NCI-H1436 treated with DMSO at 0.1 percent for 48 hours (cell line): ENCODE measurements around the gene GOLGA6L7.
"Not testable (repeated sequence)": the region's sequence is repeated elsewhere in the genome, so short reads cannot be mapped to it uniquely, and the experiment has no call there.

Experiments used
- DNase-seq: peaks from one replicate; lab custom pipeline; 2025; lab: John Stamatoyannopoulos, UW

Gene GOLGA6L7

GRCh38 chr15:28843520-28843919 is 4.9 kb downstream of the GOLGA6L7 start:
- DNase-seq: not testable (repeated sequence)

- DNase-seq: not testable (repeated sequence)
These were observed 6.2 kb downstream of the GOLGA6L7 start for GRCh38 chr15:28842210-28842609.

- DNase-seq: not testable (repeated sequence)
These were observed 8.2 kb downstream of the GOLGA6L7 start for GRCh38 chr15:28840285-28840684.

GRCh38 chr15:28834957-28835585 is 13.4 kb downstream of the GOLGA6L7 start:
- not testable (repeated sequence) for DNase-seq

- peak; percentile 16 for DNase-seq
These were observed 16.4 kb downstream of the GOLGA6L7 start for GRCh38 chr15:28831897-28832587.

GRCh38 chr15:28821420-28821819 is 27.0 kb downstream of the GOLGA6L7 start:
- not testable (repeated sequence) for DNase-seq

- DNase-seq: not testable (repeated sequence)
These were observed 28.5 kb downstream of the GOLGA6L7 start for GRCh38 chr15:28819930-28820295.

- not testable (repeated sequence) for DNase-seq
These were observed 29.2 kb downstream of the GOLGA6L7 start for GRCh38 chr15:28819019-28819929.

- DNase-seq: not testable (repeated sequence)
These were observed 30.3 kb downstream of the GOLGA6L7 start for GRCh38 chr15:28818168-28818567.

GRCh38 chr15:28814059-28814458 is 34.4 kb downstream of the GOLGA6L7 start:
- DNase-seq: not testable (repeated sequence)

- not testable (repeated sequence) for DNase-seq
These were observed 35.1 kb downstream of the GOLGA6L7 start for GRCh38 chr15:28813392-28813791.

GRCh38 chr15:28811852-28812550 is 36.4 kb downstream of the GOLGA6L7 start:
- not testable (repeated sequence) for DNase-seq

GRCh38 chr15:28810444-28810843 is 38.0 kb downstream of the GOLGA6L7 start:
- DNase-seq: not testable (repeated sequence)

- DNase-seq: not testable (repeated sequence)
These were observed 40.3 kb downstream of the GOLGA6L7 start for GRCh38 chr15:28808136-28808535.

GRCh38 chr15:28800366-28800765 is 48.1 kb downstream of the GOLGA6L7 start:
- peak; percentile 56 for DNase-seq

GRCh38 chr15:28798234-28798633 is 50.2 kb downstream of the GOLGA6L7 start:
- not testable (repeated sequence) for DNase-seq

- not testable (repeated sequence) for DNase-seq
These were observed 54.2 kb downstream of the GOLGA6L7 start for GRCh38 chr15:28794231-28794630.
